Measurements from ENCODE around the gene FZD10.

FZD10 gene

GRCh38 chr12:130155416-130156073, 6.7 kb upstream of the FZD10 start:
- DNase-seq, result no peak

- no peak for DNase-seq
Observed at GRCh38 chr12:130156652-130157275, 5.5 kb upstream of the FZD10 start.

- no peak for DNase-seq
Observed at GRCh38 chr12:130157998-130158753, 4.1 kb upstream of the FZD10 start.

DNA sequence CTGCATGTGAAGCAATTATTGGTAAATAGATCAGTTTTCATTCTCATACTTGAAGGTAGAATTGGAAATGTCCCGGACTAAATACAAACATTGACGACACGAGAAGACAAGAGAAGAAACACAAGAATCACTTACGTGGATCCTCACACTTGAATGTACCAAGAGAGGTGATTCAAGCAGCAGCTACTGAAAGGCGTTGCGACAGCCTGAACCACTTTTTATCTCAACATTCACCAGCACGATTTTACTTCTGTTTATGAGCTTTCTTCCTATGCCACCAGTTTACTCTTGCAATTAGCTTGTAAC, 3.6 kb upstream of the FZD10 start:
- DNase-seq, result no peak

- no peak for DNase-seq
Observed at GRCh38 chr12:130160306-130160705, 2.0 kb upstream of the FZD10 start.

- DNase-seq, result no peak
Observed at GRCh38 chr12:130160711-130161231, 1.5 kb upstream of the FZD10 start.

GRCh38 chr12:130161261-130162243, 712 bp upstream of the FZD10 start:
- no peak for DNase-seq

DNA sequence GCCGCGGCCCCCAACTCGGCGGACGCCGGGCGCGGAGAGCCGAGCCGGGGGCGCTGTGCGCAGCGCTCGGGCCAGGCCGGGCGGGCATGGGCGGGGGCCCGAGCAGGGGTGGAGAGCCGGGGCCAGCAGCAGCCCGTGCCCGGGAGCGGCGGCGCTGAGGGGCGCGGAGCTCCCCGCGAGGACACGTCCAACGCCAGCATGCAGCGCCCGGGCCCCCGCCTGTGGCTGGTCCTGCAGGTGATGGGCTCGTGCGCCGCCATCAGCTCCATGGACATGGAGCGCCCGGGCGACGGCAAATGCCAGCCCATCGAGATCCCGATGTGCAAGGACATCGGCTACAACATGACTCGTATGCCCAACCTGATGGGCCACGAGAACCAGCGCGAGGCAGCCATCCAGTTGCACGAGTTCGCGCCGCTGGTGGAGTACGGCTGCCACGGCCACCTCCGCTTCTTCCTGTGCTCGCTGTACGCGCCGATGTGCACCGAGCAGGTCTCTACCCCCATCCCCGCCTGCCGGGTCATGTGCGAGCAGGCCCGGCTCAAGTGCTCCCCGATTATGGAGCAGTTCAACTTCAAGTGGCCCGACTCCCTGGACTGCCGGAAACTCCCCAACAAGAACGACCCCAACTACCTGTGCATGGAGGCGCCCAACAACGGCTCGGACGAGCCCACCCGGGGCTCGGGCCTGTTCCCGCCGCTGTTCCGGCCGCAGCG, 639 bp downstream of the FZD10 start:
- DNase-seq, result no peak

DNA sequence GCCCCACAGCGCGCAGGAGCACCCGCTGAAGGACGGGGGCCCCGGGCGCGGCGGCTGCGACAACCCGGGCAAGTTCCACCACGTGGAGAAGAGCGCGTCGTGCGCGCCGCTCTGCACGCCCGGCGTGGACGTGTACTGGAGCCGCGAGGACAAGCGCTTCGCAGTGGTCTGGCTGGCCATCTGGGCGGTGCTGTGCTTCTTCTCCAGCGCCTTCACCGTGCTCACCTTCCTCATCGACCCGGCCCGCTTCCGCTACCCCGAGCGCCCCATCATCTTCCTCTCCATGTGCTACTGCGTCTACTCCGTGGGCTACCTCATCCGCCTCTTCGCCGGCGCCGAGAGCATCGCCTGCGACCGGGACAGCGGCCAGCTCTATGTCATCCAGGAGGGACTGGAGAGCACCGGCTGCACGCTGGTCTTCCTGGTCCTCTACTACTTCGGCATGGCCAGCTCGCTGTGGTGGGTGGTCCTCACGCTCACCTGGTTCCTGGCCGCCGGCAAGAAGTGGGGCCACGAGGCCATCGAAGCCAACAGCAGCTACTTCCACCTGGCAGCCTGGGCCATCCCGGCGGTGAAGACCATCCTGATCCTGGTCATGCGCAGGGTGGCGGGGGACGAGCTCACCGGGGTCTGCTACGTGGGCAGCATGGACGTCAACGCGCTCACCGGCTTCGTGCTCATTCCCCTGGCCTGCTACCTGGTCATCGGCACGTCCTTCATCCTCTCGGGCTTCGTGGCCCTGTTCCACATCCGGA, 1.4 kb downstream of the FZD10 start:
- DNase-seq, result no peak

GRCh38 chr12:130164216-130164542, 1.9 kb downstream of the FZD10 start:
- DNase-seq, result no peak

DNA sequence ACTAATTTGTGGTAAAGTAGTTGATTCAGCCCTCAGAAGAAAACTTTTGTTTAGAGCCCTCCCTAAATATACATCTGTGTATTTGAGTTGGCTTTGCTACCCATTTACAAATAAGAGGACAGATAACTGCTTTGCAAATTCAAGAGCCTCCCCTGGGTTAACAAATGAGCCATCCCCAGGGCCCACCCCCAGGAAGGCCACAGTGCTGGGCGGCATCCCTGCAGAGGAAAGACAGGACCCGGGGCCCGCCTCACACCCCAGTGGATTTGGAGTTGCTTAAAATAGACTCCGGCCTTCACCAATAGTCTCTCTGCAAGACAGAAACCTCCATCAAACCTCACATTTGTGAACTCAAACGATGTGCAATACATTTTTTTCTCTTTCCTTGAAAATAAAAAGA, 2.7 kb downstream of the FZD10 start:
- no peak for DNase-seq

GRCh38 chr12:130166306-130166705, 4.0 kb downstream of the FZD10 start:
- DNase-seq, result no peak

- DNase-seq, result no peak
Observed at GRCh38 chr12:130167537-130167936, 5.3 kb downstream of the FZD10 start.

- no peak for DNase-seq
Observed at GRCh38 chr12:130169256-130169655, 7.0 kb downstream of the FZD10 start.

- no peak for DNase-seq
Observed at GRCh38 chr12:130169924-130170323, 7.7 kb downstream of the FZD10 start.

- DNase-seq, result no peak
Observed at GRCh38 chr12:130170611-130171010, 8.3 kb downstream of the FZD10 start.

DNA sequence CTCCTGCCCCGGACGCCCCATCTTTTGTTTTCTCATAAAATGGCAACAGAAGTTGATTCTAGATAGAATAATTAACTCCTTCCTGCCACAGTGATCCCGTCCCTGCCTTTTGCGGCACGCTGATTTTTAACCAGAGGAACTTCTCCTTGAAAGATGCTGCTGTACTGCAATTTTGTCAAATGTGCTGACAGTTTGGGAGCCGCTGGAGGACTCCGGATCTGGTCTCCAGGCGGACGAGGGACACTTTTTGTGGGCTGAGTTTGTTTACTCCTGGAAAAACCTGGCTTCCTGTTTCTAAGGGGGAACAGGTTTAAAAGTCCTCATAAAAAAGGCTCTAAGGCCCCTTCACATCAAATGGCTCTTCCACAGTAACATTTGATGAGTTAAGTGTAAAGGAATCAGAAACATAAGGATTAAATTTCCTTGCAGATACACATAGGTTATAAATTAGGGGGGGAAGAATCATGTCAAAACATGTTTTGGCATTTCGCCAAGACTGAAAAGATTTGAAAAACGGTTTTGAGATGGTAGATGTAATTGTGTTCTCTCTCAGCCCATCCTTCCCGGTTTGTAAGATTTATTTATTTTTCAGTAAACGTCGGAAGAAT, 15.5 kb downstream of the FZD10 start:
- DNase-seq, result no peak

GRCh38 chr12:130178282-130178681, 16.0 kb downstream of the FZD10 start:
- DNase-seq, result no peak

- no peak for DNase-seq
Observed at GRCh38 chr12:130179191-130179590, 16.9 kb downstream of the FZD10 start.

DNA sequence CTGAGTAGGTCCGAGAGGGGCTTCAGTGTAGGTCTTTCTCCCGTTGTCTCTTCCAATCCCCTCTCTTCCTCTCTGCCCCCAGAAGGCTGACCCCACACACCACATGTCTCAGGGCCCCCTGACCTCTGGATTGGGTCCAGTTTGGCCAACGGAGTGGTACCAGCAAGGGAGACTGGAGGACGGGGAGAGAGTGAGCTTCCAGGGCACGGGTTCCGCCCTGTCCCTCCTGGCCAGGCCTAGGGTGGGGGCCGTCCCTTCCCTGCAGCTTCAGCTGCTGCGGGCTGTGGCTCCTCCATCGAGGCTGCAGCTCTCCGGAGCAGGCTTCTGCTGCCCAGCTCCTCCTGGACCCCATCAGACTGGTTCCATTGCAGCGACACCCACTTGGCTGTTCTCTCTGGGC, 17.4 kb downstream of the FZD10 start:
- no peak for DNase-seq

DNA sequence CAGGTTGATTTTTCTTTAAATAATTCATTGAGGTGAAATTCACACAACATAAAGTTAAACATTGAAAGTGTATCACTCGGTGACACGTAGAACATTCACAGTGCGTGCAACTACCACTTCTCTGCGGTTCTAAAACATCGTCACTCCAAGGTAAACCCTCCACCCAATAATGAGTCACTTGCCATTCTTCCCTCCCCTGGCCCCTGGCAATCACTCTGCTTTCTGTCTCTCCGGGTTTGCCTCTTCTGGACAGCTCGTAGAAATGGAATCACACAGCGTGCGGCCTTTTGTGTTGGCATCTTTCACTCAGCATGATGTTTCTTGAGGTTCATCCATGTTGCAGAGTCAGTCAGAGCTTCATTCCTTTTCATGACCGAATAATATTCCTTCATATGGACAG, 18.9 kb downstream of the FZD10 start:
- no peak for DNase-seq
